PC-3 (cell line): ENCODE data around the gene JADE2. TPM values are rescaled to one million over a fixed set of nuclear protein-coding genes. Genes with fewer than 3 reads are reported as not detected.

Source experiments
- ATAC-seq: fragments of 200-7000 bp; cut with Tn5 transposase; 2 replicates; pipeline ENCODE4 v1.9.1; 2020; ENCODE audit warnings: mild to moderate bottlenecking, moderate library complexity
- BruUV-seq: library from RNA; stranded (reverse); fragments of 400-500 nt; replicated peaks from 2 replicates; lab custom pipeline; 2021; lab: Mats Ljungman, UMichigan
- CTCF ChIA-PET: fragments of 300-600 bp; sonication (Branson Sonifier 250); formaldehyde crosslinking; loops from one replicate; lab custom pipeline; 2022; ENCODE audit warnings: antibody characterized with exemption; lab: Charles Lee
- POLR2A ChIA-PET: fragments of 300-600 bp; sonication (Branson Sonifier 250); formaldehyde crosslinking; loops from one replicate; lab custom pipeline; 2022; ENCODE audit warnings: antibody characterized with exemption; ENCODE audit not compliant: unreplicated experiment; lab: Charles Lee
- DNase-seq: peaks from one replicate; pipeline ENCODE4 v3.0.0-alpha.2; 2015
- H2AFZ ChIP-seq: fragments of 300-600 bp; sonication (generic); 2 replicates; pipeline ENCODE4 v1.6.0; 2016; ENCODE audit warnings: antibody characterized with exemption, low read length
- H3F3A ChIP-seq: fragments of 300-600 bp; sonication (generic); one replicate; pipeline ENCODE4 v1.6.0; 2017; ENCODE audit warnings: antibody characterized with exemption, low read length, control low read depth, mild to moderate bottlenecking; ENCODE audit not compliant: unreplicated experiment
- H3K27ac ChIP-seq: fragments of 300-600 bp; sonication (generic); 2 replicates; pipeline ENCODE4 v1.5.1; 2016; ENCODE audit warnings: mild to moderate bottlenecking, low read length
- H3K27me3 ChIP-seq: fragments of 300-600 bp; sonication (generic); 2 replicates; pipeline ENCODE4 v1.6.1; 2016; ENCODE audit warnings: low read length, mixed read lengths
- H3K36me3 ChIP-seq: fragments of 300-600 bp; sonication (generic); 2 replicates; pipeline ENCODE4 v1.6.1; 2016; ENCODE audit warnings: low read depth, mixed run types, low read length, mixed read lengths
- H3K4me1 ChIP-seq: fragments of 300-600 bp; sonication (generic); 2 replicates; pipeline ENCODE4 v1.5.1; 2016; ENCODE audit warnings: low read length; ENCODE audit not compliant: insufficient read depth
- H3K4me2 ChIP-seq: fragments of 300-600 bp; sonication (generic); 2 replicates; pipeline ENCODE4 v1.6.0; 2016; ENCODE audit warnings: low read length
- H3K4me3 ChIP-seq: fragments of 300-600 bp; sonication (generic); 2 replicates; pipeline ENCODE4 v1.5.1; 2016; ENCODE audit warnings: mild to moderate bottlenecking, low read length, mixed read lengths
- H3K79me2 ChIP-seq: fragments of 300-600 bp; sonication (generic); 2 replicates; pipeline ENCODE4 v1.6.1; 2017; ENCODE audit warnings: low read length, mixed read lengths
- H3K9ac ChIP-seq: fragments of 300-600 bp; sonication (generic); 2 replicates; pipeline ENCODE4 v1.6.0; 2016; ENCODE audit warnings: mild to moderate bottlenecking, low read length
- H3K9me2 ChIP-seq: fragments of 300-600 bp; sonication (generic); replicated peaks from 2 replicates; pipeline ENCODE4 v1.6.1; 2016; ENCODE audit warnings: mixed run types, low read length, mixed read lengths
- H3K9me3 ChIP-seq: fragments of 300-600 bp; sonication (generic); 2 replicates; pipeline ENCODE4 v1.6.1; 2016; ENCODE audit warnings: low read length, mixed read lengths
- H4K20me1 ChIP-seq: fragments of 300-600 bp; sonication (generic); 2 replicates; pipeline ENCODE4 v1.6.1; 2016; ENCODE audit warnings: low read length, mixed read lengths
- CTCF ChIP-seq: fragments of 300-600 bp; sonication (generic); conservative IDR thresholded peaks from 2 replicates; pipeline ENCODE4 v1.5.1; 2017; ENCODE audit warnings: antibody characterized with exemption, low read depth, mild to moderate bottlenecking, low read length
- EZH2 ChIP-seq: fragments of 300-600 bp; sonication (generic); IDR thresholded peaks from one replicate; pipeline ENCODE4 v1.6.1; 2017; ENCODE audit warnings: antibody characterized with exemption, mild to moderate bottlenecking, low read length; ENCODE audit not compliant: unreplicated experiment
- EZH2phosphoT487 ChIP-seq: fragments of 300-600 bp; sonication (generic); IDR thresholded peaks from 2 replicates; pipeline ENCODE4 v1.6.1; 2018; ENCODE audit warnings: mild to moderate bottlenecking, antibody characterized with exemption, low read length, borderline replicate concordance
- intact Hi-C: fragments of 100-400 bp; cut with micrococcal nuclease; formaldehyde crosslinking; loops from 2 replicates; pipeline ENCODE4 v1.9.0; 2023
- total RNA-seq: library from RNA; depleted of rRNA; stranded (reverse); fragments of >200 nt; gene quantifications from 2 replicates; pipeline ENCODE4 v1.2.3, GENCODE V29; 2014

JADE2 gene
- total RNA-seq, 1 experiment from 2014 or later, result 33.2 TPM

GRCh38 chr5:134504629-134505300 lies 20.7 kb upstream of the JADE2 start:
- CTCF ChIA-PET, result no interaction called here
- no peaks in the 10 kb centered on the region for H4K20me1 ChIP-seq
- H3K27ac ChIP-seq, result peak overlapping the region; percentile 94
- intact Hi-C loops, result loop anchor here (5.0 kb wide), 1 partner anchor 37 kb away; no protein-coding TSS in a partner anchor
- H3K79me2 ChIP-seq, result peaks cover 11% of the 10 kb centered on the region; the same call in 1 of the 2 replicates
- DNase-seq, result no peak
- H2AFZ ChIP-seq, result no peak overlapping the region
- H3K4me3 ChIP-seq, result no peak overlapping the region
- POLR2A ChIA-PET, result no interaction called here
- H3K36me3 ChIP-seq, result no peaks in the 10 kb centered on the region
- ATAC-seq, result no peak
- no peak overlapping the region for H3K4me2 ChIP-seq
- H3K9ac ChIP-seq, result no peak overlapping the region
- H3K9me2 ChIP-seq, result no peaks in the 10 kb centered on the region
- no TSS peak for BruUV-seq
- no peaks in the 10 kb centered on the region for H3K27me3 ChIP-seq
- TF ChIP-seq CTCF, result no peak
- TF ChIP-seq EZH2, result no peak
- no peak for TF ChIP-seq EZH2phosphoT487
- no peaks in the 10 kb centered on the region for H3K9me3 ChIP-seq
- H3K4me1 ChIP-seq, result peaks cover 74% of the 10 kb centered on the region
- peaks cover 10% of the 10 kb centered on the region for H3F3A ChIP-seq

- Histone ChIP-seq H3K36me3 (no peaks in the 10 kb centered on the region), H3K9me3 (no peaks in the 10 kb centered on the region), H3K27ac (peak overlapping the region; percentile 64), H2AFZ (0 out of 2 replicates have a peak overlapping the region, but pooled peaks have one; percentile 25), H3K4me3 (peak overlapping the region; percentile 39), H3K4me2 (peak overlapping the region; percentile 54), H3K9me2 (no peaks in the 10 kb centered on the region), H3K27me3 (no peaks in the 10 kb centered on the region), H3K79me2 (peaks cover 11% of the 10 kb centered on the region; the same call in 1 of the 2 replicates), H3K9ac (peak overlapping the region; percentile 17; the same call in 1 of the 2 replicates), H4K20me1 (no peaks in the 10 kb centered on the region), H3K4me1 (peaks cover 89% of the 10 kb centered on the region), H3F3A (peaks cover 10% of the 10 kb centered on the region)
- intact Hi-C loops, result loop anchor here (5.0 kb wide), 1 partner anchor 39 kb away; no protein-coding TSS in a partner anchor
- CTCF ChIA-PET, result interaction anchor here (0.7 to 1.0 kb wide), 2 partner anchors 67 to 95 kb away, joined by 4 to 5 read pairs; partner anchors contain the start of gene CDKN2AIPNL
- peak; percentile 79 for ATAC-seq
- TF ChIP-seq CTCF, result no peak
- TF ChIP-seq EZH2phosphoT487, result no peak
- no peak for TF ChIP-seq EZH2
- no TSS peak for BruUV-seq
- POLR2A ChIA-PET, result no interaction called here
- peak; percentile 86 for DNase-seq
These were observed 19.1 kb upstream of the JADE2 start for GRCh38 chr5:134506054-134507039.
